ENCODE data around the gene CRTAC1. TPM values are rescaled to one million over a fixed set of nuclear protein-coding genes. Genes with fewer than 3 reads are reported as not detected.

Gene CRTAC1
- total and polyA plus RNA-seq, 9 of the 15 experiments (the other 6 are each of a cell fraction or from before 2014, with no cell fraction given), result not detected

GRCh38 chr10:97896756-97897358 is 133.6 kb downstream of the CRTAC1 start (continued):
- TF ChIP-seq FOXP4 (CRISPR knock-in tag; IDR thresholded peaks at IDR 0.05; ENCODE audit: borderline replicate concordance) (no peak), ZNF354B (CRISPR knock-in tag; IDR thresholded peaks at IDR 0.05) (no peak)

GRCh38 chr10:97895915-97896314 is 134.5 kb downstream of the CRTAC1 start:
- no peak overlapping the region for H3K4me2 ChIP-seq (ENCODE audit: insufficient read depth, low read length)
- BruUV-seq (replicated peaks), result no TSS peak
- no peaks in the 10 kb centered on the region for H3K9me3 ChIP-seq (replicated peaks; ENCODE audit: control insufficient read depth, insufficient read depth, low read depth, low read length)
- no peaks in the 10 kb centered on the region for H3K79me2 ChIP-seq (ENCODE audit: control insufficient read depth, insufficient read depth, low read length)
- no peaks in the 10 kb centered on the region for H3K9me1 ChIP-seq (ENCODE audit: control insufficient read depth, insufficient read depth, low read length)
- H3K27me3 ChIP-seq (ENCODE audit: control insufficient read depth in 2 of 2, insufficient read depth in 2 of 2, low read length in 2 of 2), result peaks cover 4 to 6% of the 10 kb centered on the region in 2 experiments; a peak in 2 of 5 replicates
- peaks cover 13 to 14% of the 10 kb centered on the region in 2 experiments; a peak in 4 of 5 replicates for H3K4me1 ChIP-seq (replicated peaks in 1 of 2; ENCODE audit: control insufficient read depth in 2 of 2, insufficient read depth in 2 of 2, low read length in 2 of 2)
- no peaks in the 10 kb centered on the region for H3K36me3 ChIP-seq (ENCODE audit: control insufficient read depth, insufficient read depth, low read length)
- no peaks in the 10 kb centered on the region for H4K20me1 ChIP-seq (replicated peaks; ENCODE audit: control insufficient read depth, insufficient read depth, low read length)
- ATAC-seq (no peak), FAIRE-seq (no peak), DNase-seq (ENCODE audit: extremely low read depth in 1 of 4, low spot score in 3 of 4) (no peak)
- ChIA-PET POLR2A (no interaction called here), CTCF (ENCODE audit: low intra/inter-chr PET ratio) (no interaction called here)
- no peak overlapping the region for H3K4me3 ChIP-seq
- in situ Hi-C loops (cut with MboI) (no loop called here), intact Hi-C loops (cut with micrococcal nuclease) (no loop called here)
- H3K27ac ChIP-seq (ENCODE audit: extremely low read depth, low read depth, low read length), result no peak overlapping the region
- H3K9ac ChIP-seq (ENCODE audit: insufficient read depth in 1 of 2, low read depth in 2 of 2, low read length in 2 of 2), result no peak overlapping the region
- WGBS (ENCODE audit: insufficient coverage, low coverage, missing lambda C conversion rate), result 0% methylated on average over 3 of the region's 9 CpGs
- no peak overlapping the region for H2AFZ ChIP-seq (ENCODE audit: low read depth, low read length)
- TF ChIP-seq E2F3 (CRISPR knock-in tag; IDR thresholded peaks at IDR 0.05), result no peak
- TF ChIP-seq RBM14 (IDR thresholded peaks at IDR 0.05; ENCODE audit: borderline replicate concordance, insufficient read depth, low read depth, low read length), result no peak
- TF ChIP-seq ZFP36 (IDR thresholded peaks at IDR 0.05; ENCODE audit: low read depth, low read length, partially characterized antibody), result no peak
- TF ChIP-seq ADNP (tag; IDR thresholded peaks at IDR 0.05), result no peak
- TF ChIP-seq TCF7 (IDR thresholded peaks at IDR 0.05; ENCODE audit: borderline replicate concordance), result no peak
- TF ChIP-seq OTX1 (CRISPR knock-in tag; IDR thresholded peaks at IDR 0.05), result no peak
- no peak for TF ChIP-seq THRA (IDR thresholded peaks at IDR 0.05)
- no peak for TF ChIP-seq KAT8 (IDR thresholded peaks at IDR 0.05; ENCODE audit: low read depth)
- TF ChIP-seq RAD51 (IDR thresholded peaks at IDR 0.05; ENCODE audit: borderline replicate concordance, low read depth), result no peak
- no peak for TF ChIP-seq ATF3 (IDR thresholded peaks at IDR 0.05)
- TF ChIP-seq ATF3 (CRISPR knock-in tag; conservative IDR thresholded peaks at IDR 0.05), result no peak
- no peak for TF ChIP-seq SIX5 (IDR thresholded peaks at IDR 0.05; ENCODE audit: borderline replicate concordance in 1 of 2, insufficient read depth in 1 of 2, low read depth in 1 of 2, low read length in 2 of 2)
- no peak for TF ChIP-seq ZNF586 (CRISPR knock-in tag; conservative IDR thresholded peaks at IDR 0.05)
